ENCODE results near the gene ZBTB20. TPM values are rescaled to one million over a fixed set of nuclear protein-coding genes. Genes with fewer than 3 reads are reported as not detected.
A peak's percentile ranks its signal among the peaks of the same experiment; 100 is the strongest.

Gene ZBTB20
- total and polyA plus RNA-seq, 4 donors: 0.88 to 83.2 (median 20.4) TPM

GRCh38 chr3:114585687-114586086 lies 561.4 kb downstream of the ZBTB20 start:
- Histone ChIP-seq H3K9me3 (ENCODE audit: control insufficient read depth in 4 of 4, low read length in 3 of 4) (no peaks in the 10 kb centered on the region), H3K4me1 (ENCODE audit: control insufficient read depth in 4 of 4, insufficient read depth in 4 of 4, low read length in 3 of 4) (peaks cover 0 to 17% (median 0%) of the 10 kb centered on the region in 4 donors), H3K27me3 (ENCODE audit: control insufficient read depth in 4 of 4, insufficient read depth in 4 of 4, low read length in 3 of 4) (no peaks in the 10 kb centered on the region), H3K4me3 (ENCODE audit: low read depth in 1 of 3, low read length in 3 of 3) (no peak overlapping the region), H3K27ac (ENCODE audit: low read depth in 1 of 2, low read length in 2 of 2) (no peak overlapping the region), H3K9ac (ENCODE audit: low read depth in 1 of 2, low read length in 2 of 2) (no peak overlapping the region), H3K36me3 (ENCODE audit: control insufficient read depth in 4 of 4, insufficient read depth in 3 of 4, low read depth in 1 of 4, low read length in 3 of 4) (peaks cover 0 to 4% (median 2%) of the 10 kb centered on the region in 4 donors)
- 73% methylated on average over 4 of the region's 4 CpGs for WGBS
- DNase-seq (ENCODE audit: low spot score): no peak
- TF ChIP-seq JUND (IDR thresholded peaks at IDR 0.05): no peak
- no peak for TF ChIP-seq RAD21 (IDR thresholded peaks at IDR 0.05)
- TF ChIP-seq HNF4G (IDR thresholded peaks at IDR 0.05): no peak
- no peak for TF ChIP-seq FOXA1 (IDR thresholded peaks at IDR 0.05)
- TF ChIP-seq ZBTB33 (IDR thresholded peaks at IDR 0.05): no peak
- TF ChIP-seq MAX (IDR thresholded peaks at IDR 0.05): no peak
- no peak for TF ChIP-seq RXRA (IDR thresholded peaks at IDR 0.05)
- no peak for TF ChIP-seq EGR1 (IDR thresholded peaks at IDR 0.05; ENCODE audit: low read depth in 2 of 2)
- no peak for TF ChIP-seq YY1 (IDR thresholded peaks at IDR 0.05)
- no peak for TF ChIP-seq TAF1 (conservative IDR thresholded peaks at IDR 0.05)
- TF ChIP-seq ATF3 (IDR thresholded peaks at IDR 0.05): no peak
- no peak for TF ChIP-seq NR2F2 (IDR thresholded peaks at IDR 0.05)

GRCh38 chr3:114584734-114585371 lies 562.2 kb downstream of the ZBTB20 start:
- TF ChIP-seq HNF4A (conservative IDR thresholded peaks at IDR 0.05) (peak in 1 of 2 donors; percentile 38), MAX (IDR thresholded peaks at IDR 0.05) (no peak)
- DNase-seq (ENCODE audit: low spot score): no peak
- Histone ChIP-seq H3K9me3 (ENCODE audit: control insufficient read depth in 4 of 4, low read length in 3 of 4) (no peaks in the 10 kb centered on the region), H3K27me3 (ENCODE audit: control insufficient read depth in 4 of 4, insufficient read depth in 4 of 4, low read length in 3 of 4) (no peaks in the 10 kb centered on the region), H3K4me3 (ENCODE audit: low read depth in 1 of 3, low read length in 3 of 3) (no peak overlapping the region), H3K9ac (ENCODE audit: low read depth in 1 of 2, low read length in 2 of 2) (no peak overlapping the region), H3K4me1 (ENCODE audit: control insufficient read depth in 4 of 4, insufficient read depth in 4 of 4, low read length in 3 of 4) (peaks cover 0 to 17% (median 0%) of the 10 kb centered on the region in 4 donors), H3K27ac (ENCODE audit: low read depth in 1 of 2, low read length in 2 of 2) (peak overlapping the region in 1 of 2 donors; percentile 30), H3K36me3 (ENCODE audit: control insufficient read depth in 4 of 4, insufficient read depth in 3 of 4, low read depth in 1 of 4, low read length in 3 of 4) (peaks cover 0 to 4% (median 2%) of the 10 kb centered on the region in 4 donors)
- 65% methylated on average over 6 of the region's 6 CpGs for WGBS

- no peaks in the 10 kb centered on the region for H3K27me3 ChIP-seq (ENCODE audit: control insufficient read depth in 4 of 4, insufficient read depth in 4 of 4, low read length in 3 of 4)
- peaks cover 0 to 17% (median 0%) of the 10 kb centered on the region in 4 donors for H3K4me1 ChIP-seq (ENCODE audit: control insufficient read depth in 4 of 4, insufficient read depth in 4 of 4, low read length in 3 of 4)
- DNase-seq (ENCODE audit: low spot score): no peak
- H3K27ac ChIP-seq (ENCODE audit: low read depth in 1 of 2, low read length in 2 of 2): no peak overlapping the region
- H3K9ac ChIP-seq (ENCODE audit: low read depth in 1 of 2, low read length in 2 of 2): no peak overlapping the region
- H3K9me3 ChIP-seq (ENCODE audit: control insufficient read depth in 4 of 4, low read length in 3 of 4): no peaks in the 10 kb centered on the region
- no peak overlapping the region for H3K4me3 ChIP-seq (ENCODE audit: low read depth in 1 of 3, low read length in 3 of 3)
- H3K36me3 ChIP-seq (ENCODE audit: control insufficient read depth in 4 of 4, insufficient read depth in 3 of 4, low read depth in 1 of 4, low read length in 3 of 4): peaks cover 0 to 4% (median 2%) of the 10 kb centered on the region in 4 donors
- WGBS: 94% methylated on average over 2 of the region's 2 CpGs
- TF ChIP-seq NR2F2 (IDR thresholded peaks at IDR 0.05) (no peak), ZBTB33 (IDR thresholded peaks at IDR 0.05) (no peak), FOXA2 (IDR thresholded peaks at IDR 0.05) (no peak), EGR1 (IDR thresholded peaks at IDR 0.05; ENCODE audit: low read depth in 2 of 2) (no peak), JUND (IDR thresholded peaks at IDR 0.05) (no peak), CTCF (IDR thresholded peaks at IDR 0.05; ENCODE audit: low read depth, low read length, missing input control) (no peak), FOXA1 (IDR thresholded peaks at IDR 0.05) (no peak), ATF3 (IDR thresholded peaks at IDR 0.05) (no peak), YY1 (IDR thresholded peaks at IDR 0.05) (no peak), SP1 (IDR thresholded peaks at IDR 0.05) (no peak), RAD21 (IDR thresholded peaks at IDR 0.05) (no peak), TAF1 (conservative IDR thresholded peaks at IDR 0.05) (no peak), GABPA (IDR thresholded peaks at IDR 0.05 in 1 of 2, conservative IDR thresholded peaks at IDR 0.05 in 1 of 2) (no peak), HNF4A (conservative IDR thresholded peaks at IDR 0.05) (no peak)
These were observed 564.2 kb downstream of the ZBTB20 start for GRCh38 chr3:114582929-114583328.

Measured in liver (tissue), 9 donors.